Activated naive CD8-positive, alpha-beta T cell treated with anti-CD3 and anti-CD28 coated beads, Interleukin-2, amount 10 ng/mL, durations not matched to agents 7 days and 5 days (primary cell): ENCODE results near the gene SEMA4A. TPM values are rescaled to one million over a fixed set of nuclear protein-coding genes. Genes with fewer than 3 reads are reported as not detected.

Source experiments
- total RNA-seq, 2 experiments: library from RNA; stranded (reverse); gene quantifications; one replicate each; pipeline ENCODE4 v1.2.3, GENCODE V29; 2021

SEMA4A gene
- total RNA-seq, 2 experiments from 2014 or later: 9.8 to 10.2 TPM

Other genes with a start within 250 kb of the SEMA4A start
- 10 to 100 TPM; 31.3 to 32.8 TPM for gene RIT1, start 242.2 kb upstream of the SEMA4A start, total RNA-seq
- 10 to 100 TPM; 91.6 to 94.5 TPM for gene KHDC4, start 219.2 kb upstream of the SEMA4A start, total RNA-seq
- gene RXFP4, start 211.9 kb upstream of the SEMA4A start, total RNA-seq: under 1 TPM in 1 of 2 experiments, not detected in 1; 0.26 TPM
- 100 to 1,000 TPM; 151 to 155 TPM for gene ARHGEF2, start 175.0 kb upstream of the SEMA4A start, total RNA-seq
- gene SSR2, start 132.6 kb upstream of the SEMA4A start, total RNA-seq: 100 to 1,000 TPM; 204 to 205 TPM
- 10 to 100 TPM; 31.9 to 37.9 TPM for gene UBQLN4, start 99.8 kb upstream of the SEMA4A start, total RNA-seq
- gene LAMTOR2, start 98.8 kb upstream of the SEMA4A start, total RNA-seq: 10 to 100 TPM; 50.9 to 52.6 TPM
- under 1 TPM; 0.86 to 0.91 TPM for gene RAB25, start 92.4 kb upstream of the SEMA4A start, total RNA-seq
- under 1 TPM; 0.09 to 0.11 TPM for gene MEX3A, start 71.1 kb upstream of the SEMA4A start, total RNA-seq
- gene LMNA, start 38.9 kb upstream of the SEMA4A start, total RNA-seq: 10 to 100 TPM; 11.7 to 13.0 TPM
- gene SLC25A44, start 40.5 kb downstream of the SEMA4A start, total RNA-seq: 10 to 100 TPM; 30.9 to 35.3 TPM
- gene PMF1, start 59.4 kb downstream of the SEMA4A start, total RNA-seq: 10 to 100 TPM; 66.2 to 71.2 TPM
- 1 to 10 TPM; 3.3 to 4.8 TPM for gene BGLAP, start 88.6 kb downstream of the SEMA4A start, total RNA-seq
- gene PAQR6, start 94.5 kb downstream of the SEMA4A start, total RNA-seq: 1 to 10 TPM; 7.0 TPM
- 10 to 100 TPM; 72.3 to 76.4 TPM for gene SMG5, start 129.2 kb downstream of the SEMA4A start, total RNA-seq
- 10 to 100 TPM; 12.3 to 12.8 TPM for gene TMEM79, start 130.7 kb downstream of the SEMA4A start, total RNA-seq
- 10 to 100 TPM; 27.5 to 27.8 TPM for gene GLMP, start 142.1 kb downstream of the SEMA4A start, total RNA-seq
- gene VHLL, start 145.7 kb downstream of the SEMA4A start, total RNA-seq: not detected
- 100 to 1,000 TPM; 163 to 165 TPM for gene CCT3, start 184.7 kb downstream of the SEMA4A start, total RNA-seq
- gene TSACC, start 184.9 kb downstream of the SEMA4A start, total RNA-seq: not detected
- gene RHBG, start 215.6 kb downstream of the SEMA4A start, total RNA-seq: not detected